Smooth muscle cell (in vitro differentiated cells): Measurements from ENCODE around the gene CHCHD4. TPM values are rescaled to one million over a fixed set of nuclear protein-coding genes. Genes with fewer than 3 reads are reported as not detected.

Experiments used
- DNase-seq: peaks from one replicate; lab custom pipeline; 2025; ENCODE audit not compliant: unreplicated experiment; lab: John Stamatoyannopoulos, UW
- H2AFZ ChIP-seq: fragments of 200-600 bp; sonication (generic); 2 replicates; pipeline ENCODE4 v1.6.0; 2016; ENCODE audit warnings: antibody characterized with exemption, low read depth, mild to moderate bottlenecking
- H3F3A ChIP-seq: fragments of 200-600 bp; sonication (generic); 2 replicates; pipeline ENCODE4 v1.6.0; 2017; ENCODE audit warnings: antibody characterized with exemption, low read depth
- H3K27ac ChIP-seq: fragments of 200-600 bp; sonication (generic); 2 replicates; pipeline ENCODE4 v1.5.1; 2016; ENCODE audit warnings: low read depth, mild to moderate bottlenecking
- H3K27me3 ChIP-seq: fragments of 200-600 bp; sonication (generic); 2 replicates; pipeline ENCODE4 v1.6.1; 2016; ENCODE audit warnings: low read depth, mild to moderate bottlenecking
- H3K36me3 ChIP-seq: fragments of 200-600 bp; sonication (generic); 2 replicates; pipeline ENCODE4 v1.5.1; 2016; ENCODE audit warnings: low read depth
- H3K4me1 ChIP-seq: fragments of 200-600 bp; sonication (generic); 2 replicates; pipeline ENCODE4 v1.5.1; 2016; ENCODE audit warnings: low read depth
- H3K4me2 ChIP-seq: fragments of 200-600 bp; sonication (generic); 2 replicates; pipeline ENCODE4 v1.6.0; 2016; ENCODE audit warnings: mild to moderate bottlenecking
- H3K4me3 ChIP-seq: fragments of 200-600 bp; sonication (generic); 2 replicates; pipeline ENCODE4 v1.5.1; 2016; ENCODE audit warnings: mild to moderate bottlenecking
- H3K79me2 ChIP-seq: fragments of 200-600 bp; sonication (generic); 2 replicates; pipeline ENCODE4 v1.6.0; 2016; ENCODE audit warnings: low read depth, mild to moderate bottlenecking
- H3K9ac ChIP-seq: fragments of 200-600 bp; sonication (generic); 2 replicates; pipeline ENCODE4 v1.6.0; 2016; ENCODE audit warnings: low read depth
- H3K9me3 ChIP-seq: fragments of 200-600 bp; sonication (generic); replicated peaks from 2 replicates; pipeline ENCODE4 v1.5.1; 2016; ENCODE audit warnings: low read depth
- H4K20me1 ChIP-seq: fragments of 200-600 bp; sonication (generic); 2 replicates; pipeline ENCODE4 v1.6.0; 2016; ENCODE audit warnings: low read depth
- WGBS: methylation state at CpG from one replicate; pipeline ENCODE4 v1.1.7; 2016; ENCODE audit warnings: low lambda C conversion rate; 5-methylcytosine and 5-hydroxymethylcytosine counted together
- polyA plus RNA-seq: library from polyadenylated mRNA; unstranded; fragments of >200 nt; fragmentation: Nextera tagmentation; extraction: Ambion mirVana; gene quantifications from 2 replicates; pipeline ENCODE4 v1.2.1, GENCODE V29; 2016
- total RNA-seq: library from RNA; depleted of rRNA; stranded (reverse); fragments of >200 nt; gene quantifications from 2 replicates; pipeline ENCODE4 v1.2.3, GENCODE V29; 2014
- TF ChIP-seq, protein P1 (sequence below): fragments of 200-600 bp; sonication (generic); IDR thresholded peaks from 2 replicates; pipeline ENCODE4 v1.5.1; 2017; ENCODE audit warnings: borderline replicate concordance, mild to moderate bottlenecking, antibody characterized with exemption; ENCODE audit not compliant: insufficient read depth, poor library complexity, severe bottlenecking

CHCHD4 gene
- total and polyA plus RNA-seq, 2 experiments from 2014 or later: 8.7 to 12.0 TPM

DNA sequence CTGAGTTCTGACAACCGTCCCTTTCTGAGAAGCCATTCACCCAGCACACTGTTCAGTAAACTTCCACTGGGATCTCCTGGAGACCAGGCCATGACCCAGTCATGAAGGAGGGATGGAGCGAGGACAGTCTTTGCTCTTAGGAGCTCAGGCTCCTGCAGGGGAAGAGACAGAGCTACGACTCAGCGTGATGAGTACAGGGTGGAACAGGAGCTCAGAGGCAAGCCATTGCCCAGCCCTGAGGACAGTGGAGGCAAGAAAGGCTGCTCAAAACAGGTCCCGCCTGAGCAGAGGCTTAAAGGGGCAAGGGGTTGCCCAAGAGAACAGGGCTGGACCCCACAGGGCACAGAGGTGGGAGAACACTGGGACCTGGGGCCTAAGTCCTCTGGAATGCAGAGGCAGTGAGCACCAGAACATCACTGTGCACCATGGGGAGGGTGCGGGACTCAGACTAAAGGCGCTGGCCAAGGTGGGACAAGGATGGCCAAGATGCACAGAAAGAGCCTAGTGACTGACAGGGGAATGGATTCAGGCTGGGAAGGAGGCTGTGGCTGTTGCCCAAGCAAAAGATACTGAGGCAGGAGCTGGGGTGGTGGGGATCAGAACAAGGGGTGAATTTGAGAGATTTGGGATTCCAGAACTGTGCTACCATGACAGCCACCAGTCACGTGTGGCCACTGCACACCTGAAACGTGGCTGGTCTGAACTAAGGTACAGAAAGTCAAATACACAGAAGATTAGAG, 26.0 kb upstream of the CHCHD4 start:
- no peaks in the 10 kb centered on the region for H3K79me2 ChIP-seq
- H3K9me3 ChIP-seq: no peaks in the 10 kb centered on the region
- no peaks in the 10 kb centered on the region for H3F3A ChIP-seq
- no peak overlapping the region for H2AFZ ChIP-seq
- H3K27me3 ChIP-seq: no peaks in the 10 kb centered on the region
- H3K9ac ChIP-seq: no peak overlapping the region
- H3K4me3 ChIP-seq: no peak overlapping the region
- H3K4me2 ChIP-seq: no peak overlapping the region
- WGBS: 98% methylated on average over 9 of the region's 9 CpGs
- no peaks in the 10 kb centered on the region for H4K20me1 ChIP-seq
- no peak overlapping the region for H3K27ac ChIP-seq
- TF ChIP-seq, protein P1, sequence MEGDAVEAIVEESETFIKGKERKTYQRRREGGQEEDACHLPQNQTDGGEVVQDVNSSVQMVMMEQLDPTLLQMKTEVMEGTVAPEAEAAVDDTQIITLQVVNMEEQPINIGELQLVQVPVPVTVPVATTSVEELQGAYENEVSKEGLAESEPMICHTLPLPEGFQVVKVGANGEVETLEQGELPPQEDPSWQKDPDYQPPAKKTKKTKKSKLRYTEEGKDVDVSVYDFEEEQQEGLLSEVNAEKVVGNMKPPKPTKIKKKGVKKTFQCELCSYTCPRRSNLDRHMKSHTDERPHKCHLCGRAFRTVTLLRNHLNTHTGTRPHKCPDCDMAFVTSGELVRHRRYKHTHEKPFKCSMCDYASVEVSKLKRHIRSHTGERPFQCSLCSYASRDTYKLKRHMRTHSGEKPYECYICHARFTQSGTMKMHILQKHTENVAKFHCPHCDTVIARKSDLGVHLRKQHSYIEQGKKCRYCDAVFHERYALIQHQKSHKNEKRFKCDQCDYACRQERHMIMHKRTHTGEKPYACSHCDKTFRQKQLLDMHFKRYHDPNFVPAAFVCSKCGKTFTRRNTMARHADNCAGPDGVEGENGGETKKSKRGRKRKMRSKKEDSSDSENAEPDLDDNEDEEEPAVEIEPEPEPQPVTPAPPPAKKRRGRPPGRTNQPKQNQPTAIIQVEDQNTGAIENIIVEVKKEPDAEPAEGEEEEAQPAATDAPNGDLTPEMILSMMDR: no peak
- DNase-seq: no peak
- no peaks in the 10 kb centered on the region for H3K36me3 ChIP-seq
- H3K4me1 ChIP-seq: no peaks in the 10 kb centered on the region

DNA sequence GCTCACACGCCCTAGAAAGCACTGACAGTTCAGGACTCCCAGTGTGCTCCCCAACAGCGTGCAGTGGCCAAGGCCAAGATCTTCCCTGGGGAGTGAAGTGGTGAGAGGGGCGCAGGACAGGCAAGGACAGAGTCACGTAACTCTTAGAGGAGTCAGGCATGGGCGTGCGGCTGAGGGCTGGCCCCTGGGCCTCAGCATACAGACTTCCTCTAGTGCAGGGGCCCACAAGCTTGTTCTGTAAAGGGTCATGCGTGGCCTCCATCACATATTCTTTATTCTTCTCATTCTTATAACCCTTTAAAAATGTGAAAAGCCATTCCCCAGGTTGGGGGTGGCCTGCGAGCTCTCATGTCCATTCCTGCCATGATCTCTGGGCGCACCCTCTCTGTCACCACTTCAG, 25.4 kb upstream of the CHCHD4 start:
- DNase-seq: no peak
- H3K36me3 ChIP-seq: no peaks in the 10 kb centered on the region
- H3K4me2 ChIP-seq: no peak overlapping the region
- H3F3A ChIP-seq: no peaks in the 10 kb centered on the region
- TF ChIP-seq, protein P1: no peak
- H3K9ac ChIP-seq: no peak overlapping the region
- no peaks in the 10 kb centered on the region for H3K27me3 ChIP-seq
- H3K27ac ChIP-seq: no peak overlapping the region
- no peaks in the 10 kb centered on the region for H3K79me2 ChIP-seq
- H4K20me1 ChIP-seq: no peaks in the 10 kb centered on the region
- H2AFZ ChIP-seq: no peak overlapping the region
- no peaks in the 10 kb centered on the region for H3K4me1 ChIP-seq
- H3K9me3 ChIP-seq: no peaks in the 10 kb centered on the region
- H3K4me3 ChIP-seq: no peak overlapping the region
- WGBS: 96% methylated on average over 9 of the region's 9 CpGs

DNA sequence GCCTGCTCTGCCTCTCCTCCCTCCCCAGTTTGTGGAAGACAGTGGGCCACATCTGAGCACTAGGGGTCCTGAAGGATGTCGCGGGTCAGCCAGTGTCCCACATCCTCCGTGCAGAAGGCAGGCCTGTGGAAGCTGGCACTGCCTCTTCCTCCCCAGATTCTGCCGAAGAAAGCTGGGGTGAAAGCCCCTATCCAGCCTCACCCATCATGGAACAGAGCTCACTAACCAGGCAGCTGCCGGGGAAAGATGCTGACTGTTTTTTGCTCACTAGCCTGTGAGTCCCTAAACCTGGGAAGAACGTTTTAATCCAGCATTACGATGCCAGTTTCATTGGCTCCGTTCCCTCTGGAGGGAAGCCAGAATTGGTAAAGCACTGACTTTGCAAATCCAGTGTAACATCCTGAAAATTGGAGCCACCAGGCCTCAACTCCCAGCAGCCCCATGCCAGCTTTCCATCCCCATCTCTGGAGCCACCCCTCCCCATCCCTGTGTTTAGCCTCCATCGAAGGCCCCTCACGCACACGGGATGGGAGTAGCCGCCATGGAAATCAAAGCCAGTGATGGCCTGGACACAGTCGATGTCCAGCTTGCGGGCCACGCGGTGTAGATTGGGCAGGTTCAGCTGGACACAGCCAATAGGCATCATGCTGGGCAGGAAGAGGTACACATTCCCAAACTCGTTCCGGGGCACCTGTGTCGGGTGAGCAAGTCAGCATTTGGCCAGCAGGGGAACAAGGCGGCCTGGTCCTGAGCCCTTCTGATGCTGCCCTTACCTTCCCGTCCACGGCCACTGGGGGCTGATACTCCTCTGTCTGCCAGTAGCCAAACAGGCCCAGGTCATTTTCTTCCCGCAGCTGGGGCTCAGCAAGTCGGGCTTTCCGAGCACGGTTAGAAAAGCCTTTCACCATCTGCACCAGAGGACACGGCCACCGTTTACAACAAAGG, 23.6 kb upstream of the CHCHD4 start:
- Histone ChIP-seq H4K20me1 (no peaks in the 10 kb centered on the region), H3K27me3 (no peaks in the 10 kb centered on the region), H3K4me1 (peaks cover 11% of the 10 kb centered on the region), H3K27ac (no peak overlapping the region), H3K4me2 (no peak overlapping the region), H3K4me3 (no peak overlapping the region), H3F3A (peaks cover 10% of the 10 kb centered on the region), H3K36me3 (no peaks in the 10 kb centered on the region), H3K79me2 (no peaks in the 10 kb centered on the region), H3K9ac (no peak overlapping the region), H3K9me3 (no peaks in the 10 kb centered on the region), H2AFZ (no peak overlapping the region)
- WGBS: 85% methylated on average over 28 of the region's 28 CpGs
- TF ChIP-seq, protein P1: no peak
- DNase-seq: no peak
